ENCODE measurements around the gene PLEKHA6. TPM values are rescaled to one million over a fixed set of nuclear protein-coding genes. Genes with fewer than 3 reads are reported as not detected.

The PLEKHA6 gene
- total and polyA plus RNA-seq, 3 donors from 2014 or later, result 5.9 to 14.7 (median 10.0) TPM

- H3K4me3 ChIP-seq, result no peak overlapping the region
- DNase-seq, result no peak
- TF ChIP-seq POLR2A (IDR thresholded peaks at IDR 0.05) (no peak), CTCF (IDR thresholded peaks at IDR 0.05) (no peak)
- H3K9me3 ChIP-seq, result no peaks in the 10 kb centered on the region
- H3K27ac ChIP-seq, result no peak overlapping the region
- H3K4me1 ChIP-seq, result peaks cover 13% of the 10 kb centered on the region
- 84 to 88% methylated on average over 4 of the region's 4 CpGs for WGBS, 2 donors
- H3K36me3 ChIP-seq (ENCODE audit: low read depth, missing control alignments), result no peaks in the 10 kb centered on the region
- no peaks in the 10 kb centered on the region for H3K27me3 ChIP-seq
- intact Hi-C loops (cut with DNase I; ENCODE audit: low total_unique reads), result no loop called here
Measured at GRCh38 chr1:204355913-204356312, 3.8 kb downstream of the PLEKHA6 start.

- DNase-seq, result no peak
- TF ChIP-seq POLR2A (IDR thresholded peaks at IDR 0.05) (no peak), CTCF (IDR thresholded peaks at IDR 0.05) (no peak)
- intact Hi-C loops (cut with DNase I; ENCODE audit: low total_unique reads), result no loop called here
- Histone ChIP-seq H3K9me3 (no peaks in the 10 kb centered on the region), H3K4me1 (peaks cover 15% of the 10 kb centered on the region), H3K36me3 (ENCODE audit: low read depth, missing control alignments) (no peaks in the 10 kb centered on the region), H3K27me3 (no peaks in the 10 kb centered on the region), H3K27ac (no peak overlapping the region), H3K4me3 (no peak overlapping the region)
- 77 to 81% methylated on average over 6 of the region's 6 CpGs for WGBS, 2 donors
Measured at GRCh38 chr1:204354579-204354978, 5.2 kb downstream of the PLEKHA6 start.

- 98 to 100% methylated on average over 5 of the region's 5 CpGs for WGBS, 2 donors
- Histone ChIP-seq H3K27ac (no peak overlapping the region), H3K36me3 (ENCODE audit: low read depth, missing control alignments) (no peaks in the 10 kb centered on the region), H3K9me3 (no peaks in the 10 kb centered on the region), H3K4me3 (no peak overlapping the region), H3K27me3 (no peaks in the 10 kb centered on the region), H3K4me1 (peaks cover 21% of the 10 kb centered on the region)
- TF ChIP-seq CTCF (IDR thresholded peaks at IDR 0.05) (no peak), POLR2A (IDR thresholded peaks at IDR 0.05) (no peak)
- intact Hi-C loops (cut with DNase I; ENCODE audit: low total_unique reads), result no loop called here
- no peak for DNase-seq
Measured at GRCh38 chr1:204353213-204353910, 6.4 kb downstream of the PLEKHA6 start.

DNA sequence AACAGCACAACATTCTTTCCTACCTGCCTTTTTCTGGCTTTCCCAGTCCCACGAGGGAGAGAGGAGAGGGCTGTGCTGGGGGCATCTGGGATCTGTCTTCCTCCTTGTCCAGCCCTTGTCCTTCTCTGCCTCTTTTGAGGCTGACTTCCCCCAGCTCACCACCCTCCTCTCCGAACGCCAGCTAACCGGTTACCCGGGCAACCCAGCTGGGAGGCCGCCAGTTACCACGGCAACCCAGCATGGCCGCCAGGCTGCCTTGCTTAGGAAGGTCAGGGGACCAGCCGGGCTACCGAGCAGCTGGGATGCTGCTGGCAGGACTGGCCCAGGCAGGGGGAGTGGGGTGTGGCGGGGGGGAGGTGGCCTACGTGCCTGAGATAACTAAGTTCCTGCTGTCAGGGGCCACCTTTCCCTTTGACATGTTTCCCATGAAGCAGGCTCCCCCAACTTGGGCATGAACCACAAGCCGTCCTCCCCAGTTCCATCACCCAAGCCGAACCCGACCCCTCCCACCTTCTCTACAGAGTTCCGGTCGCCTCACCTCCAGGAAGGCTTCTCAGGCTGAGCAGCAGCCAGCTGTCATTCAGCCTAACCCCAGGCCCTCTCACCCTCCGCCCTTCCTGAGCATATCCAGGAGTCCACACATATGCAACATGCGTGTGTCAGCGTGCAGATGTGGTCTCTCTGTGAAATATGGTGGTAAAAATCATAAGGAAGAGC, 8.7 kb downstream of the PLEKHA6 start:
- intact Hi-C loops (cut with DNase I; ENCODE audit: low total_unique reads), result no loop called here
- H3K9me3 ChIP-seq, result no peaks in the 10 kb centered on the region
- 29 to 38% methylated on average over 13 to 20 of the region's 20 CpGs for WGBS, 2 donors
- no peak overlapping the region for H3K27ac ChIP-seq
- TF ChIP-seq CTCF (IDR thresholded peaks at IDR 0.05), result no peak
- DNase-seq, result peak; percentile 84
- no peaks in the 10 kb centered on the region for H3K36me3 ChIP-seq (ENCODE audit: low read depth, missing control alignments)
- no peaks in the 10 kb centered on the region for H3K27me3 ChIP-seq
- no peak overlapping the region for H3K4me3 ChIP-seq
- peaks cover 28% of the 10 kb centered on the region for H3K4me1 ChIP-seq

All from testis (tissue), 3 donors.